GM19099 (cell line): ENCODE measurements around the gene RORC.

ENCODE experiments used
- POLR2A ChIP-seq: IDR thresholded peaks from 3 replicates; pipeline ENCODE4 v1.6.1; 2011; ENCODE audit warnings: low read depth; ENCODE audit not compliant: insufficient read length; ENCODE audit errors: extremely low read depth

RORC gene

GRCh38 chr1:151837884-151838221 lies 6.3 kb upstream of the RORC start:
- no peak for TF ChIP-seq POLR2A

GRCh38 chr1:151837197-151837596 lies 5.6 kb upstream of the RORC start:
- TF ChIP-seq POLR2A, result no peak

- TF ChIP-seq POLR2A, result no peak
These were observed 4.0 kb upstream of the RORC start for GRCh38 chr1:151835596-151835995.

GRCh38 chr1:151834239-151834638 lies 2.6 kb upstream of the RORC start:
- no peak for TF ChIP-seq POLR2A

- TF ChIP-seq POLR2A, result no peak
These were observed 1.7 kb upstream of the RORC start for GRCh38 chr1:151833172-151833900.

- TF ChIP-seq POLR2A, result no peak
These were observed 847 bp upstream of the RORC start for GRCh38 chr1:151832318-151832980.

GRCh38 chr1:151831256-151831591 lies 378 bp downstream of the RORC start:
- TF ChIP-seq POLR2A, result no peak

- no peak for TF ChIP-seq POLR2A
These were observed 1.5 kb downstream of the RORC start for GRCh38 chr1:151830055-151830454.

GRCh38 chr1:151829352-151830046 lies 2.1 kb downstream of the RORC start:
- TF ChIP-seq POLR2A, result no peak

GRCh38 chr1:151828921-151829320 lies 2.7 kb downstream of the RORC start:
- no peak for TF ChIP-seq POLR2A

GRCh38 chr1:151827853-151828252 lies 3.7 kb downstream of the RORC start:
- TF ChIP-seq POLR2A, result no peak

GRCh38 chr1:151825751-151826660 lies 5.6 kb downstream of the RORC start:
- TF ChIP-seq POLR2A, result no peak

- TF ChIP-seq POLR2A, result no peak
These were observed 6.4 kb downstream of the RORC start for GRCh38 chr1:151825204-151825603.

GRCh38 chr1:151823175-151823574 lies 8.4 kb downstream of the RORC start:
- TF ChIP-seq POLR2A, result no peak

GRCh38 chr1:151822404-151822803 lies 9.2 kb downstream of the RORC start:
- no peak for TF ChIP-seq POLR2A
